Stimulated activated CD4-positive, alpha-beta T cell treated with anti-CD3 and anti-CD28 coated beads, Interleukin-1b, Interleukin-23, amount 100 ng/mL, for 48 hours (primary cell): Measurements from ENCODE around the gene ST7.
"Not testable (repeated sequence)": the region's sequence is repeated elsewhere in the genome, so short reads cannot be mapped to it uniquely, and the experiment has no call there.

Source experiments
- DNase-seq: peaks from one replicate; pipeline ENCODE4 v3.0.0-alpha.2; 2020

ST7 gene

GRCh38 chr7:117101026-117101425 is 147.7 kb downstream of the ST7 start:
- no peak for DNase-seq

GRCh38 chr7:117110480-117111315 is 157.4 kb downstream of the ST7 start:
- peak; percentile 44 for DNase-seq

GRCh38 chr7:117111535-117111934 is 158.2 kb downstream of the ST7 start:
- DNase-seq = no peak

- no peak for DNase-seq
Observed at GRCh38 chr7:117112640-117113039, 159.3 kb downstream of the ST7 start.

- no peak for DNase-seq
Observed at GRCh38 chr7:117113871-117114270, 160.6 kb downstream of the ST7 start.

- DNase-seq = no peak
Observed at GRCh38 chr7:117114272-117114671, 161.0 kb downstream of the ST7 start.

GRCh38 chr7:117116211-117116610 is 162.9 kb downstream of the ST7 start:
- no peak for DNase-seq

GRCh38 chr7:117117172-117117571 is 163.9 kb downstream of the ST7 start:
- DNase-seq = no peak

- no peak for DNase-seq
Observed at GRCh38 chr7:117118579-117119180, 165.4 kb downstream of the ST7 start.

- DNase-seq = peak; percentile 66
Observed at GRCh38 chr7:117119192-117119924, 166.1 kb downstream of the ST7 start.

GRCh38 chr7:117120321-117120720 is 167.0 kb downstream of the ST7 start:
- DNase-seq = not testable (repeated sequence)

- not testable (repeated sequence) for DNase-seq
Observed at GRCh38 chr7:117122036-117122435, 168.7 kb downstream of the ST7 start.

- no peak for DNase-seq
Observed at GRCh38 chr7:117122536-117122935, 169.2 kb downstream of the ST7 start.

GRCh38 chr7:117123311-117123926 is 170.1 kb downstream of the ST7 start:
- no peak for DNase-seq

GRCh38 chr7:117124591-117125220 is 171.4 kb downstream of the ST7 start:
- DNase-seq = peak; percentile 85

- DNase-seq = no peak
Observed at GRCh38 chr7:117126676-117127075, 173.4 kb downstream of the ST7 start.

GRCh38 chr7:117127585-117128168 is 174.4 kb downstream of the ST7 start:
- peak; percentile 15 for DNase-seq

GRCh38 chr7:117129521-117129955 is 176.2 kb downstream of the ST7 start:
- no peak for DNase-seq

- DNase-seq = no peak
Observed at GRCh38 chr7:117130262-117130661, 177.0 kb downstream of the ST7 start.

- no peak for DNase-seq
Observed at GRCh38 chr7:117132321-117133120, 179.2 kb downstream of the ST7 start.

GRCh38 chr7:117133125-117133524 is 179.8 kb downstream of the ST7 start:
- no peak for DNase-seq
